GM10847 (cell line): Measurements from ENCODE around the gene GUCY2C.

ENCODE experiments used
- POLR2A ChIP-seq: IDR thresholded peaks from 2 replicates; pipeline ENCODE4 v1.6.1; 2011; ENCODE audit not compliant: insufficient read length; ENCODE audit errors: extremely low read depth

GUCY2C gene

GRCh38 chr12:14652483-14652882 is 43.9 kb downstream of the GUCY2C start:
- TF ChIP-seq POLR2A = no peak

- no peak for TF ChIP-seq POLR2A
Observed at GRCh38 chr12:14651371-14651770, 45.0 kb downstream of the GUCY2C start.

DNA sequence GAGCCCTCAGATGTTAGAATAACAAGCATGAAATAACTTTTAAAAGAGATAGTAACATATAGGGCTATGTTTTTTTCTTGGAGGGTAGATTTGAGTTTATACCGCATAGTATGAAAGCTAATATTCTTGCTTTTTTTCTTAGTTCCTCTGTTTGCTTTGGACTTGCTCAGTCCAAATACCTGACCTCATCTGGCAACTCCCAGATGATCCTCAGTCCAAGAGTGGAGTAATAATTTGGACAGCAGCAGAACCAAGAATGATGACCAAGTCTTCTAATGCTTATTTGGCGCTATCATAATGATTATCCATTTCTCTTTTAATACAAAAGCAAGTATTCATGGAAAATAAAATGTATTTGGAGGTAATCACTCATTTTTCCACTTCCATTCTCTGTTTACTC is 45.6 kb downstream of the GUCY2C start:
- TF ChIP-seq POLR2A = no peak

GRCh38 chr12:14647028-14647750 is 49.2 kb downstream of the GUCY2C start:
- TF ChIP-seq POLR2A = no peak

DNA sequence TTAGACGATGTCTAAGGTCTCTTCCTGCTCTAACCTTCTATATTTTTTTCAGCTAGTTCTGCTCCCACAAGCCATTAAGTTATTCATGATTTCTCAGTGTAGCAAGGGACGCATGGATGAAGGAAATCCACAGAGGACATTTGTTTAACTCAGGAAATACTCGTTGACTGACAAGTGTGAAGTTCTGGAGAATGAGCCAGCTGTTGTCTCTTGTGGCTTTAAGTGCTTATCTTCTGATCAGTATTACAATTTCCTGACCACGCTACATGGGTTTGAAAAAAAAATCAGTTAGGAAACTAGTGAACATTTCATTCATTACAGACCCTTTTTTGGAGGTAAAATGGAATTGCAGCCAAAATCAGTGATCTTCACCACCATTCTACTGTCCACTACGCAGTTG is 53.1 kb downstream of the GUCY2C start:
- no peak for TF ChIP-seq POLR2A

DNA sequence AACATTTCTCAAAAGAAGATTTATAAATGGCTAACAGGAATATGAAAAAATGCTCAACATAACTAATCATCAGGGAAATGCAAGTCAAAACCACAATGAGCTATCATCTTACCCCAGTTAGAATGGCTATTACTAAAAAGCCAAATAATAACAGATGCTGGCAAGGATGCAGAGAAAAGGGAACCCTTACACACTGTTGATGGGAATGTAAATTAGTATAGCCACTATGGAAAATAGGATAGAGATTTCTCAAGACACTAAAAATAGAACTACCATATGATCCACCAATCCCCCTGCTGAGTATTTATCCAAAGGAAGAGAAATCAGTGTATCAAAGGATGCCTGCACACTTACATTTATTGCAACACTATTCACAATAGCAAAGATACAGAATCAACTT is 58.3 kb downstream of the GUCY2C start:
- TF ChIP-seq POLR2A = no peak

DNA sequence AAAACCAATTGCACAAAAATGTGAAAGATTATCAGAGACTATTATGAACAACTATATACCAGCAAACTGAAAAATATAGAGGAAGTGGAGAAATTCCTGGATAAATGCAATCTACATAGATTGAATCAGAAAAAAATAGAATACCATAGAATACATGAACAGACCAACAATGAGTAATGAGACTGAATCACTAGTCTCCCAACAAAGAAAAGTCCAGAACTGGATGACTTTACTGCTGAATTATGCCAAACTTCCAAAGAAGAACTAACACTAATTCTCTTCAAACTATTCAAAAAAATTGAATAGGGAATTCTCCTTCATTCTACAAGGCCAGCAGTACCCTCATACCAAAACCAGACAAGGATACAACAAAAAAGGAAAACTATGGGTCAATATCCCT is 60.6 kb downstream of the GUCY2C start:
- TF ChIP-seq POLR2A = no peak

- no peak for TF ChIP-seq POLR2A
Observed at GRCh38 chr12:14630793-14631192, 65.6 kb downstream of the GUCY2C start.

GRCh38 chr12:14629832-14630710 is 66.3 kb downstream of the GUCY2C start:
- no peak for TF ChIP-seq POLR2A

DNA sequence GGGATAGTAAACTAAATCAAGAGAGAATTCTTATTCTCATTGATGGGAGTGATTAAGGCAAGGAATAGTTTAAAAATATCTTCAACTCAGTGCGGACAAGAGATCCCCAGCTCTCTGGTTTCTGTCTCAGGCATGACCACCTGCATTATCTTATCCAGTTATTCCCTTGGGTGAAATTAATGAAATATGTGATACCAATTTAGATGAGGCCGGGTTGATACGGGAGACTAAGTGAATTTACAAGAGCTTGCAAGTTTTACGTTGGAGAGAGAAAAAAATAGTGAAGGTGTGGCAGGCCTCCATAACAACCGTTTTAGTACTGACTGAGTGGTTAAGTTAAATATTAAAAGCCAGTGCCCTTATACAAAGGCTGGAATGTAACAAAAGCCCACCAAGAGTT is 67.6 kb downstream of the GUCY2C start:
- no peak for TF ChIP-seq POLR2A

GRCh38 chr12:14621826-14622225 is 74.6 kb downstream of the GUCY2C start:
- TF ChIP-seq POLR2A = no peak

DNA sequence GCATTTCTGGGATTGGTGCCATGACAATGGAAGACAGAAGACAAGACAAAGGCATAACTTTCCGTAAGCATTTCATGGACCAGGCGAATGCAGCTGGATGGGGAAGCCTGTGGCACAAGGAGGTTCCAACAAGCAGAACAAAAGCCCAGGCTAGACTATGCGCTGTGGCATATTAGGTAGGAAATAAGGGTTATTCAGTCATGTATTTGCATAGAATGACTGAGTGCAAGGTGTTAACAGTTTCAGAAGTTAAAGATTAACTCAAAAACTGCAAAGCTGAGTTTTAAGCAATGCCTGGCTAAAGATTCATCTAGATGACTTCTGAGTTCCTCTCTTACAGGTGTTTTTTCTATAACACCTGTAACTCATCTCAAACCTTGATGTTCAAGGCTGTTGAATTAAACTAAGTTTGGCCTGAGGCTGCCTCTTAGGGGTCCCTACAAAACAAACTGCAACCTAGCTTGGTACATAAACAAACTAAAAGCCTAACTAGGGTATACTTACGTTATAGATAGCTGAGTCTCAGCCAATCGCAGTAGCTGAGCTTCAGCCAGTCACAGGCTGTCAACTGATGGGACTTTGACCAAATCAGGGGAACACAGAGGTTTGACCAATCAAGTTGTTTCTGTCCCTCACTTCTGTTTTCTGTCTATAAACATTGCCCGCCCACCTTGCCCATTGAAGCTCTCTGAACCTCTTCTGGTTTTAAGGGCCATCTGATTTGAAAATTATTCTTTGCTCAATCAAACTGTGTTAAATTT is 76.5 kb downstream of the GUCY2C start:
- no peak for TF ChIP-seq POLR2A

- no peak for TF ChIP-seq POLR2A
Observed at GRCh38 chr12:14618983-14619382, 77.4 kb downstream of the GUCY2C start.

DNA sequence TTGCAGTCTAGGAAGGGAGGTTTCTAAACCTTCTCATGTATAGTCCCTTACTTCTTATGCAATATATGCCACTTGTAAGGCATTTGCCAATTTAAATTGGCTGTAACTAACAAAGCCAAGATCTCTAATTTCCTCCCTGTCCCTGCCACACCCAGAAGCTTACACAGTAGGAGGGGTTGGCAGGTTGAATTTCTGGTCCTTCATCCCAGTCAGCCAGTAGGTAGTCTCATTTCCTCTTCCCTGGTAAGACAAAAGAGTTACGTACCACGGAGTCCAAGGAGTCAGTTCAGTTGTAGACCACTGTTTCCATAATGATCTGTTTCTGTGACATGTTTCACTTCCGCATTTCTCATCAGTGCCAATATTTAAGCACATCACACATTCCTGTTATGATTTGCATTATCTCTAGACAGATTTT is 81.7 kb downstream of the GUCY2C start:
- TF ChIP-seq POLR2A = no peak

- TF ChIP-seq POLR2A = no peak
Observed at GRCh38 chr12:14613718-14614117, 82.7 kb downstream of the GUCY2C start.
